Osteocyte (in vitro differentiated cells): ENCODE results near the gene CELF4. TPM values are rescaled to one million over a fixed set of nuclear protein-coding genes. Genes with fewer than 3 reads are reported as not detected.
A peak's percentile ranks its signal among the peaks of the same experiment; 100 is the strongest.

ENCODE experiments used
- DNase-seq: peaks from one replicate; pipeline ENCODE4 v3.0.0; 2021; ENCODE audit warnings: mixed read lengths; ENCODE audit not compliant: unreplicated experiment; ENCODE audit errors: extremely low spot score
- H3K27ac Mint-ChIP-seq: one replicate; pipeline ENCODE4 v1.8.0; 2021; ENCODE audit warnings: mild to moderate bottlenecking, mixed read lengths; ENCODE audit not compliant: unreplicated experiment
- H3K27me3 Mint-ChIP-seq: one replicate; pipeline ENCODE4 v1.8.0; 2021; ENCODE audit warnings: mixed read lengths; ENCODE audit not compliant: unreplicated experiment
- H3K36me3 Mint-ChIP-seq: one replicate; pipeline ENCODE4 v1.8.0; 2021; ENCODE audit warnings: mixed read lengths; ENCODE audit not compliant: unreplicated experiment
- H3K4me1 Mint-ChIP-seq: one replicate; pipeline ENCODE4 v1.8.0; 2021; ENCODE audit warnings: mixed read lengths; ENCODE audit not compliant: unreplicated experiment
- H3K4me3 Mint-ChIP-seq: one replicate; pipeline ENCODE4 v1.8.0; 2021; ENCODE audit warnings: mild to moderate bottlenecking, moderate library complexity, mixed read lengths; ENCODE audit not compliant: unreplicated experiment
- H3K9me3 Mint-ChIP-seq: one replicate; pipeline ENCODE4 v1.8.0; 2021; ENCODE audit warnings: mixed read lengths; ENCODE audit not compliant: unreplicated experiment
- total RNA-seq: library from RNA; stranded (reverse); gene quantifications from 2 replicates; pipeline ENCODE4 v1.2.1, GENCODE V29; 2021
- TF ChIP-seq, protein P1 (sequence below): fragments of 200-600 bp; sonication (generic); IDR thresholded peaks from 2 replicates; pipeline ENCODE4 v1.5.0; 2021; ENCODE audit warnings: antibody characterized with exemption, mild to moderate bottlenecking, moderate library complexity

The CELF4 gene
- total RNA-seq, 1 donor from 2014 or later, result not detected

- TF ChIP-seq, protein P1, sequence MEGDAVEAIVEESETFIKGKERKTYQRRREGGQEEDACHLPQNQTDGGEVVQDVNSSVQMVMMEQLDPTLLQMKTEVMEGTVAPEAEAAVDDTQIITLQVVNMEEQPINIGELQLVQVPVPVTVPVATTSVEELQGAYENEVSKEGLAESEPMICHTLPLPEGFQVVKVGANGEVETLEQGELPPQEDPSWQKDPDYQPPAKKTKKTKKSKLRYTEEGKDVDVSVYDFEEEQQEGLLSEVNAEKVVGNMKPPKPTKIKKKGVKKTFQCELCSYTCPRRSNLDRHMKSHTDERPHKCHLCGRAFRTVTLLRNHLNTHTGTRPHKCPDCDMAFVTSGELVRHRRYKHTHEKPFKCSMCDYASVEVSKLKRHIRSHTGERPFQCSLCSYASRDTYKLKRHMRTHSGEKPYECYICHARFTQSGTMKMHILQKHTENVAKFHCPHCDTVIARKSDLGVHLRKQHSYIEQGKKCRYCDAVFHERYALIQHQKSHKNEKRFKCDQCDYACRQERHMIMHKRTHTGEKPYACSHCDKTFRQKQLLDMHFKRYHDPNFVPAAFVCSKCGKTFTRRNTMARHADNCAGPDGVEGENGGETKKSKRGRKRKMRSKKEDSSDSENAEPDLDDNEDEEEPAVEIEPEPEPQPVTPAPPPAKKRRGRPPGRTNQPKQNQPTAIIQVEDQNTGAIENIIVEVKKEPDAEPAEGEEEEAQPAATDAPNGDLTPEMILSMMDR, result no peak
- H3K27ac Mint-ChIP-seq, result no peak overlapping the region
- no peaks in the 10 kb centered on the region for H3K9me3 Mint-ChIP-seq
- H3K36me3 Mint-ChIP-seq, result no peaks in the 10 kb centered on the region
- H3K27me3 Mint-ChIP-seq, result peaks cover 38% of the 10 kb centered on the region
- H3K4me3 Mint-ChIP-seq, result no peak overlapping the region
- no peak for DNase-seq
- peaks cover 3% of the 10 kb centered on the region for H3K4me1 Mint-ChIP-seq
These were observed 306.8 kb downstream of the CELF4 start for GRCh38 chr18:37258819-37259218.

DNA sequence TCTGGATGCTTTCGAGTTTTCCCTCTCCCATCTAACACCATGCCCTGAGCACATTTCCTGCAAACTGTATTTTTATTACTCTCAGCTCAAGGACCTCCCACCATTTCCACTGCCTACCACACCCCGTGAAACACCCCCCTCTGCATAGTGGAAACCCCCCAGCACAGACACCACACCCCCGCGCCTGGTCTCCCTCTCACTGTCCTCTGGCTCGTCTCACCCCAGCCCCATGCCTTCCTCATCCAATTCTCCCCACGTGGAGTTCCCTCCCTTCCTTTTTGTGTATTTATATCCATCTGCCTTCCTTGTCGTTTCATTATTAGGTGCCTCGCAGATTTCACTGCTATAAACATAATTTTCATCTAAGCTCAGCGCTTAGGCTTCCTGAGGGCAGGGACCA lies 307.5 kb downstream of the CELF4 start:
- Mint-ChIP-seq H3K9me3 (no peaks in the 10 kb centered on the region), H3K27me3 (peaks cover 40% of the 10 kb centered on the region), H3K36me3 (no peaks in the 10 kb centered on the region), H3K4me1 (peaks cover 3% of the 10 kb centered on the region), H3K27ac (no peak overlapping the region), H3K4me3 (no peak overlapping the region)
- no peak for DNase-seq
- TF ChIP-seq, protein P1, result no peak

- Mint-ChIP-seq H3K4me1 (peaks cover 3% of the 10 kb centered on the region), H3K4me3 (peak overlapping the region; percentile 67), H3K36me3 (peaks cover 2% of the 10 kb centered on the region), H3K27me3 (peaks cover 63% of the 10 kb centered on the region), H3K27ac (no peak overlapping the region), H3K9me3 (no peaks in the 10 kb centered on the region)
- TF ChIP-seq, protein P1, result no peak
- no peak for DNase-seq
These were observed 310.6 kb downstream of the CELF4 start for GRCh38 chr18:37254973-37255372.

- peaks cover 63% of the 10 kb centered on the region for H3K27me3 Mint-ChIP-seq
These were observed 311.3 kb downstream of the CELF4 start for GRCh38 chr18:37254236-37254754.

DNA sequence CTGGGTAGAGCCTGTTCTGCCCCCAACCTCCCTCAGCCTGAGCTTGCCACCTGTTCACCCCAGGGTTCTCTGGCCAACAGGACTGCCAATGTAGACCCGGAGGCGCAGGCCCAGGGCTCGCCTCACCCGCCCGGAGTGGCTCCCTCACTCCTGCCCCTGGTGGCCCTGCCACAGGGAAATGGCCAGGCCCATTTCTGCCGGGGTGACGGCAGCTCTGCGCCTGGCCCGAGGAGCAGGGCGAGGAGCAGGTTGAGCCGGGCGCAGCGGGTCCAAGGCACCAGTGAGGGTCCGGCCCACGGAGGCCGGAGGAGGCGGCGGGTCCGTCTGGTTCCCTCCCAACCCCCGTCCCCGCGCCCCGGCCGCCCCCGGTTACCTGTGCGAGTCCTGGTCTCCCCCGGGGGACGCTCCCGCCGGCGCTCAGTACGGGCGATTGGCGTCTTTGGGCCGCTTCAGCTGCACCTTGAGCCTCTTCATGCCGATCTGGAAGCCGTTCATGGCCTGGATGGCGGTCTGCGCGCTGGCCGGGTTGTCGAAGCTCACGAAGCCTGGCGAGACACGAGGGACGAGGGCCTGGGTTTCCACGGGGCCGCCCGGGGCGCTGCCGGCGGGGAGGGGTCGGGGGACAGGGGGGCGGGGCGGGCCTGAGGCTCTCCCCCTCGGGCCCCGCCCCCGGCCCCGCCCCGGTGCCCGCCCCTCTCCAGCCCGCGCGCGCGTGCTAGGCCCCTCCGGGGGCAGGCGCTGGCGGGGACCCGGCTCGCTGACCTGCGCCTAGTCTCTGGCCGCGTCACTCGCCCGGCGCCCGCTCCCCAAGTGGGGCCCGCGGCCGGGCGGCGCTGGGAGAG lies 312.0 kb downstream of the CELF4 start:
- Mint-ChIP-seq H3K27ac (no peak overlapping the region), H3K4me1 (peaks cover 3% of the 10 kb centered on the region), H3K27me3 (peaks cover 60% of the 10 kb centered on the region), H3K4me3 (peak overlapping the region; percentile 57), H3K36me3 (peaks cover 2% of the 10 kb centered on the region), H3K9me3 (no peaks in the 10 kb centered on the region)
- TF ChIP-seq, protein P1, result no peak
- DNase-seq, result no peak

More at GRCh38 chr18:37254236-37254754, 311.3 kb downstream of the CELF4 start:
- peaks cover 2% of the 10 kb centered on the region for H3K36me3 Mint-ChIP-seq
- TF ChIP-seq, protein P1, result no peak
- H3K4me1 Mint-ChIP-seq, result peaks cover 3% of the 10 kb centered on the region
- peak overlapping the region; percentile 67 for H3K4me3 Mint-ChIP-seq
- H3K27ac Mint-ChIP-seq, result no peak overlapping the region
- no peak for DNase-seq
- no peaks in the 10 kb centered on the region for H3K9me3 Mint-ChIP-seq
